GM12872 (cell line): Measurements from ENCODE around the gene SLC12A1.

Experiments
- CTCF ChIP-seq: IDR thresholded peaks from 3 replicates; pipeline ENCODE4 v1.5.1; 2011; ENCODE audit warnings: low read depth, mild to moderate bottlenecking, low read length, moderate library complexity; ENCODE audit not compliant: insufficient read depth

SLC12A1 gene

GRCh38 chr15:48306639-48307038 is 100.5 kb downstream of the SLC12A1 start:
- no peak for TF ChIP-seq CTCF

GRCh38 chr15:48307586-48307985 is 101.5 kb downstream of the SLC12A1 start:
- no peak for TF ChIP-seq CTCF

- no peak for TF ChIP-seq CTCF
These were observed 103.6 kb downstream of the SLC12A1 start for GRCh38 chr15:48309740-48310139.

GRCh38 chr15:48313216-48313615 is 107.1 kb downstream of the SLC12A1 start:
- TF ChIP-seq CTCF, result no peak

GRCh38 chr15:48315041-48315440 is 108.9 kb downstream of the SLC12A1 start:
- TF ChIP-seq CTCF, result no peak

- no peak for TF ChIP-seq CTCF
These were observed 111.1 kb downstream of the SLC12A1 start for GRCh38 chr15:48317221-48317620.

GRCh38 chr15:48318131-48318530 is 112.0 kb downstream of the SLC12A1 start:
- TF ChIP-seq CTCF, result no peak

GRCh38 chr15:48323294-48323693 is 117.2 kb downstream of the SLC12A1 start:
- no peak for TF ChIP-seq CTCF
